ENCODE measurements around the gene CDK13. TPM values are rescaled to one million over a fixed set of nuclear protein-coding genes. Genes with fewer than 3 reads are reported as not detected.

CDK13 gene
- total RNA-seq, 1 experiment from 2014 or later = 39.2 TPM

DNA sequence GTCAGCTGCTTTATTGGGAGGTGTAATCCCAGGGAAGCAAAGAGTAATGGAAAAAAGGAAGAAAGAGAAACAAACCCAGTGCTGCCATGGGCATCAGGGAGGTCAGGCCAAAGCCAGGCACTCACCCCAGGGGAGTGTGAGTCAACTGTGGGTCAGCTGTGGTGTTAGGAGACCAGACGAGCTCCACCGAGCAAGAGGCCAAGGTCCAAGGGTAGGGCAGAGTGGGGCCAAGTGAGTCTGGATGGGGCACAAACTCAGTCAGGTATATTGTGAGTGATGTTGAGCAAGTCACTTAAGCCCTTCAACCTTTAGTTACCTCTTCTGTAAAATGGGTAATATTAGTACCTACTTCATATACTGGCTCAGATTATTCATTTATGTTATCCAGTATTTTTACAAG, 30.4 kb upstream of the CDK13 start:
- H3K36me3 Mint-ChIP-seq = no peaks in the 10 kb centered on the region

DNA sequence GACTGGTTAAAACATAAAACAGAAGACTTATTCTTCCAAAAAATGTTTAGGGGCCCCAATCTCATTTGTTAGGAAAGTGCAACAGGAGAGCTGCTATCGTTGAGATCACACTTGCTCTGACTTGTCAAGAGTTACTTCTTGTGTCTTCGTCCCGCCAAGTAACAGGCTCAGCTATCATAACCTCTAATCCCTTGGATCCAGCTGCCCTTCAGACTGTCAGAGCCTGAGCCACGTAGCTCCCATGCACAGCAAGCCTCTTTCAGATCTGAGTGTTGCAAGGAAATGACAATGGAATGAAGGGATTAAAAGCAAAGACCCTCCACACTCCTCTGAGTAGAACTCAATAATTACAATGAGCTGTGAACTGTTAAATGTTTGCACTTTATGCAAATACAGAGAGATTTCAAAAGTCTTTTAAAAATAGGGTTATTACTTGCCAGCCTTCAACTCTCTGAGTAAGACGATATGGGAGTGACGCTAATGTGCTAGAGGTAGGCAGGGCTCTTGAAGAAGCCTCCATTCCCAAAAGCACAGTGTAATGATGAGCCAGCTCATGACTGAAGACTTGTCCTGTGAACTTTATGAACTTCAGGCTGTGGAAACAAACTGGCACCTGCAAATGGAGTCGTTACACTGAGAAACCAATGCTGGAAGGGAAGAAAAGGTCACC, 28.4 kb upstream of the CDK13 start:
- Mint-ChIP-seq H3K4me1 (peaks cover 9% of the 10 kb centered on the region), H3K4me3 (no peak overlapping the region), H3K27ac (no peak overlapping the region), H3K36me3 (no peaks in the 10 kb centered on the region), H3K27me3 (ENCODE audit: low read depth) (no peaks in the 10 kb centered on the region), H3K9me3 (no peaks in the 10 kb centered on the region)
- ATAC-seq (peak; percentile 52; the same call in 1 of the 2 replicates), DNase-seq (ENCODE audit: low spot score) (no peak)
- POLR2A ChIA-PET = no interaction called here
- CTCF ChIA-PET = interaction anchor here (0.8 to 3.6 kb wide), 3 partner anchors 11 to 57 kb away, joined by 3 to 21 read pairs (median 3); no protein-coding TSS in a partner anchor
- no peak for TF ChIP-seq ZNF121 (CRISPR knock-in tag; IDR thresholded peaks at IDR 0.05)
- TF ChIP-seq ETV6 (CRISPR knock-in tag; IDR thresholded peaks at IDR 0.05) = no peak
- TF ChIP-seq, protein P1, sequence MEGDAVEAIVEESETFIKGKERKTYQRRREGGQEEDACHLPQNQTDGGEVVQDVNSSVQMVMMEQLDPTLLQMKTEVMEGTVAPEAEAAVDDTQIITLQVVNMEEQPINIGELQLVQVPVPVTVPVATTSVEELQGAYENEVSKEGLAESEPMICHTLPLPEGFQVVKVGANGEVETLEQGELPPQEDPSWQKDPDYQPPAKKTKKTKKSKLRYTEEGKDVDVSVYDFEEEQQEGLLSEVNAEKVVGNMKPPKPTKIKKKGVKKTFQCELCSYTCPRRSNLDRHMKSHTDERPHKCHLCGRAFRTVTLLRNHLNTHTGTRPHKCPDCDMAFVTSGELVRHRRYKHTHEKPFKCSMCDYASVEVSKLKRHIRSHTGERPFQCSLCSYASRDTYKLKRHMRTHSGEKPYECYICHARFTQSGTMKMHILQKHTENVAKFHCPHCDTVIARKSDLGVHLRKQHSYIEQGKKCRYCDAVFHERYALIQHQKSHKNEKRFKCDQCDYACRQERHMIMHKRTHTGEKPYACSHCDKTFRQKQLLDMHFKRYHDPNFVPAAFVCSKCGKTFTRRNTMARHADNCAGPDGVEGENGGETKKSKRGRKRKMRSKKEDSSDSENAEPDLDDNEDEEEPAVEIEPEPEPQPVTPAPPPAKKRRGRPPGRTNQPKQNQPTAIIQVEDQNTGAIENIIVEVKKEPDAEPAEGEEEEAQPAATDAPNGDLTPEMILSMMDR (IDR thresholded peaks at IDR 0.05) = no peak
- no peak for TF ChIP-seq SMAD3 (CRISPR knock-in tag; IDR thresholded peaks at IDR 0.05; ENCODE audit: borderline replicate concordance)
- TF ChIP-seq TEAD1 (CRISPR knock-in tag; IDR thresholded peaks at IDR 0.05) = no peak
- no peak for TF ChIP-seq SP1 (CRISPR knock-in tag; conservative IDR thresholded peaks at IDR 0.05)
- TF ChIP-seq FOXJ3 (CRISPR knock-in tag; IDR thresholded peaks at IDR 0.05; ENCODE audit: borderline replicate concordance) = no peak
- TF ChIP-seq ZNF396 (CRISPR knock-in tag; IDR thresholded peaks at IDR 0.05; ENCODE audit: borderline replicate concordance) = no peak
- TF ChIP-seq MXD4 (CRISPR knock-in tag; IDR thresholded peaks at IDR 0.05; ENCODE audit: borderline replicate concordance) = no peak
- no peak for TF ChIP-seq NR1H2 (CRISPR knock-in tag; IDR thresholded peaks at IDR 0.05)
- no peak for TF ChIP-seq EMX1 (CRISPR knock-in tag; IDR thresholded peaks at IDR 0.05)
- TF ChIP-seq, protein P2, sequence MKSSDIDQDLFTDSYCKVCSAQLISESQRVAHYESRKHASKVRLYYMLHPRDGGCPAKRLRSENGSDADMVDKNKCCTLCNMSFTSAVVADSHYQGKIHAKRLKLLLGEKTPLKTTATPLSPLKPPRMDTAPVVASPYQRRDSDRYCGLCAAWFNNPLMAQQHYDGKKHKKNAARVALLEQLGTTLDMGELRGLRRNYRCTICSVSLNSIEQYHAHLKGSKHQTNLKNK (CRISPR knock-in tag; IDR thresholded peaks at IDR 0.05) = no peak
- TF ChIP-seq, protein P3, sequence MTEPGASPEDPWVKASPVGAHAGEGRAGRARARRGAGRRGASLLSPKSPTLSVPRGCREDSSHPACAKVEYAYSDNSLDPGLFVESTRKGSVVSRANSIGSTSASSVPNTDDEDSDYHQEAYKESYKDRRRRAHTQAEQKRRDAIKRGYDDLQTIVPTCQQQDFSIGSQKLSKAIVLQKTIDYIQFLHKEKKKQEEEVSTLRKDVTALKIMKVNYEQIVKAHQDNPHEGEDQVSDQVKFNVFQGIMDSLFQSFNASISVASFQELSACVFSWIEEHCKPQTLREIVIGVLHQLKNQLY (CRISPR knock-in tag; IDR thresholded peaks at IDR 0.05) = no peak
- TF ChIP-seq, protein P4, sequence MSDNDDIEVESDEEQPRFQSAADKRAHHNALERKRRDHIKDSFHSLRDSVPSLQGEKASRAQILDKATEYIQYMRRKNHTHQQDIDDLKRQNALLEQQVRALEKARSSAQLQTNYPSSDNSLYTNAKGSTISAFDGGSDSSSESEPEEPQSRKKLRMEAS (CRISPR knock-in tag; IDR thresholded peaks at IDR 0.05) = no peak

More for the DNA sequence above, 30.4 kb upstream of the CDK13 start:
- ATAC-seq = no peak
- TF ChIP-seq JAZF1 (CRISPR knock-in tag; IDR thresholded peaks at IDR 0.05) = no peak
- TF ChIP-seq, protein P5, sequence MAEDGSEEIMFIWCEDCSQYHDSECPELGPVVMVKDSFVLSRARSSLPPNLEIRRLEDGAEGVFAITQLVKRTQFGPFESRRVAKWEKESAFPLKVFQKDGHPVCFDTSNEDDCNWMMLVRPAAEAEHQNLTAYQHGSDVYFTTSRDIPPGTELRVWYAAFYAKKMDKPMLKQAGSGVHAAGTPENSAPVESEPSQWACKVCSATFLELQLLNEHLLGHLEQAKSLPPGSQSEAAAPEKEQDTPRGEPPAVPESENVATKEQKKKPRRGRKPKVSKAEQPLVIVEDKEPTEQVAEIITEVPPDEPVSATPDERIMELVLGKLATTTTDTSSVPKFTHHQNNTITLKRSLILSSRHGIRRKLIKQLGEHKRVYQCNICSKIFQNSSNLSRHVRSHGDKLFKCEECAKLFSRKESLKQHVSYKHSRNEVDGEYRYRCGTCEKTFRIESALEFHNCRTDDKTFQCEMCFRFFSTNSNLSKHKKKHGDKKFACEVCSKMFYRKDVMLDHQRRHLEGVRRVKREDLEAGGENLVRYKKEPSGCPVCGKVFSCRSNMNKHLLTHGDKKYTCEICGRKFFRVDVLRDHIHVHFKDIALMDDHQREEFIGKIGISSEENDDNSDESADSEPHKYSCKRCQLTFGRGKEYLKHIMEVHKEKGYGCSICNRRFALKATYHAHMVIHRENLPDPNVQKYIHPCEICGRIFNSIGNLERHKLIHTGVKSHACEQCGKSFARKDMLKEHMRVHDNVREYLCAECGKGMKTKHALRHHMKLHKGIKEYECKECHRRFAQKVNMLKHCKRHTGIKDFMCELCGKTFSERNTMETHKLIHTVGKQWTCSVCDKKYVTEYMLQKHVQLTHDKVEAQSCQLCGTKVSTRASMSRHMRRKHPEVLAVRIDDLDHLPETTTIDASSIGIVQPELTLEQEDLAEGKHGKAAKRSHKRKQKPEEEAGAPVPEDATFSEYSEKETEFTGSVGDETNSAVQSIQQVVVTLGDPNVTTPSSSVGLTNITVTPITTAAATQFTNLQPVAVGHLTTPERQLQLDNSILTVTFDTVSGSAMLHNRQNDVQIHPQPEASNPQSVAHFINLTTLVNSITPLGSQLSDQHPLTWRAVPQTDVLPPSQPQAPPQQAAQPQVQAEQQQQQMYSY (CRISPR knock-in tag; IDR thresholded peaks at IDR 0.05) = no peak
- TF ChIP-seq NFE2L1 (CRISPR knock-in tag; IDR thresholded peaks at IDR 0.05) = no peak
- no peak for TF ChIP-seq ZNF263 (CRISPR knock-in tag; IDR thresholded peaks at IDR 0.05; ENCODE audit: low read depth)
- ChIA-PET POLR2A (no interaction called here), CTCF (interaction anchor here (3.6 kb wide), 1 partner anchor 23 kb away, joined by 21 read pairs; no protein-coding TSS in a partner anchor)
- no peaks in the 10 kb centered on the region for H3K27me3 Mint-ChIP-seq (ENCODE audit: low read depth)
- H3K27ac Mint-ChIP-seq = no peak overlapping the region
- DNase-seq (ENCODE audit: low spot score) = no peak
- H3K9me3 Mint-ChIP-seq = no peaks in the 10 kb centered on the region
- H3K4me1 Mint-ChIP-seq = peaks cover 9% of the 10 kb centered on the region
- H3K4me3 Mint-ChIP-seq = no peak overlapping the region

Data from WTC11 (cell line).